IMR-90 (cell line): Measurements from ENCODE around the gene ZNF609. TPM values are rescaled to one million over a fixed set of nuclear protein-coding genes. Genes with fewer than 3 reads are reported as not detected.

Experiments used
- ATAC-seq: fragments of 200-7000 bp; cut with Tn5 transposase; 2 replicates; pipeline ENCODE4 v1.9.1; 2020; ENCODE audit warnings: low read depth, mild to moderate bottlenecking, moderate library complexity
- BruUV-seq: library from RNA; stranded (reverse); fragments of 400-500 nt; replicated peaks from 2 replicates; lab custom pipeline; 2021; lab: Mats Ljungman, UMichigan
- CTCF ChIA-PET: fragments of 300-600 bp; formaldehyde crosslinking; extraction: SDS; loops from one replicate; lab custom pipeline; 2021; ENCODE audit warnings: antibody characterized with exemption; lab: Yijun Ruan, JAX
- POLR2A ChIA-PET: fragments of 300-600 bp; sonication (Branson Sonifier 250); formaldehyde crosslinking; loops from one replicate; lab custom pipeline; 2022; ENCODE audit warnings: antibody characterized with exemption; ENCODE audit not compliant: unreplicated experiment; lab: Charles Lee
- DNase-seq: peaks from one replicate; pipeline ENCODE4 v3.0.0; 2013
- H2AFZ ChIP-seq: replicated peaks from 2 replicates; pipeline ENCODE3; 2013; ENCODE audit warnings: low read length, mild to moderate bottlenecking; ENCODE audit not compliant: poor library complexity
- H2AK5ac ChIP-seq: 2 replicates; pipeline ENCODE4 v1.6.1; 2013; ENCODE audit warnings: low read depth, low read length, inconsistent platforms
- H2AK9ac ChIP-seq: replicated peaks from 2 replicates; pipeline ENCODE3; 2013; ENCODE audit warnings: mild to moderate bottlenecking, low read depth, low read length, moderate library complexity; ENCODE audit not compliant: poor library complexity
- H2BK120ac ChIP-seq: 2 replicates; pipeline ENCODE4 v1.6.1; 2013; ENCODE audit warnings: low read depth, low read length, inconsistent platforms
- H2BK15ac ChIP-seq: 3 replicates; pipeline ENCODE4 v1.6.1; 2013; ENCODE audit warnings: low read depth, low read length, inconsistent platforms
- H2BK20ac ChIP-seq: 2 replicates; pipeline ENCODE4 v1.6.1; 2013; ENCODE audit warnings: low read depth, mild to moderate bottlenecking, inconsistent platforms, low read length, moderate library complexity
- H2BK5ac ChIP-seq: 2 replicates; pipeline ENCODE4 v1.6.1; 2013; ENCODE audit warnings: mild to moderate bottlenecking, low read depth, low read length, inconsistent platforms; ENCODE audit not compliant: poor library complexity, severe bottlenecking
- H3K14ac ChIP-seq: replicated peaks from 2 replicates; pipeline ENCODE4 v1.6.1; 2013; ENCODE audit warnings: low read depth, low read length, inconsistent platforms
- H3K18ac ChIP-seq: 2 replicates; pipeline ENCODE4 v1.6.1; 2013; ENCODE audit warnings: low read depth, low read length, control low read depth
- H3K23ac ChIP-seq: 2 replicates; pipeline ENCODE4 v1.6.1; 2013; ENCODE audit warnings: low read depth, low read length, inconsistent platforms
- H3K27ac ChIP-seq: 2 replicates; pipeline ENCODE4 v1.5.1; 2013; ENCODE audit warnings: mild to moderate bottlenecking, control low read depth, low read length; ENCODE audit not compliant: insufficient read depth
- H3K27me3 ChIP-seq: 2 replicates; pipeline ENCODE4 v1.6.1; 2013; ENCODE audit warnings: low read length; ENCODE audit not compliant: control insufficient read depth, insufficient read depth
- H3K36me3 ChIP-seq: 2 replicates; pipeline ENCODE4 v1.6.1; 2013; ENCODE audit warnings: low read length, mixed read lengths; ENCODE audit not compliant: control insufficient read depth, insufficient read depth
- H3K4ac ChIP-seq: 2 replicates; pipeline ENCODE4 v1.6.1; 2013; ENCODE audit warnings: low read depth, low read length, inconsistent platforms
- H3K4me1 ChIP-seq: 2 replicates; pipeline ENCODE4 v1.6.1; 2013; ENCODE audit warnings: low read length, mixed read lengths; ENCODE audit not compliant: control insufficient read depth, insufficient read depth
- H3K4me2 ChIP-seq: 2 replicates; pipeline ENCODE4 v1.6.1; 2013; ENCODE audit warnings: low read depth, mild to moderate bottlenecking, control low read depth, low read length, moderate library complexity
- H3K4me3 ChIP-seq: 2 replicates; pipeline ENCODE4 v1.5.1; 2013; ENCODE audit warnings: low read depth, mild to moderate bottlenecking, control low read depth, low read length, moderate library complexity; ENCODE audit not compliant: insufficient read depth
- H3K56ac ChIP-seq: 2 replicates; pipeline ENCODE4 v1.6.1; 2013; ENCODE audit warnings: low read length, inconsistent platforms; ENCODE audit not compliant: insufficient read depth; ENCODE audit errors: extremely low read depth
- H3K79me1 ChIP-seq, 2 experiments: 2 replicates each; pipeline ENCODE4 v1.6.1; 2013; ENCODE audit warnings: low read length in 2 of 2, inconsistent platforms in 1 of 2, low read depth in 1 of 2
- H3K9ac ChIP-seq: 2 replicates; pipeline ENCODE4 v1.6.1; 2013; ENCODE audit warnings: low read depth, low read length, control low read depth
- H3K9me1 ChIP-seq: 2 replicates; pipeline ENCODE4 v1.6.1; 2013; ENCODE audit warnings: low read length, inconsistent platforms; ENCODE audit not compliant: insufficient read depth
- H3K9me3 ChIP-seq: 2 replicates; pipeline ENCODE4 v1.6.1; 2013; ENCODE audit warnings: low read length; ENCODE audit not compliant: control insufficient read depth, insufficient read depth
- H4K20me1 ChIP-seq: 2 replicates; pipeline ENCODE4 v1.6.1; 2013; ENCODE audit warnings: low read length, inconsistent platforms; ENCODE audit not compliant: insufficient read depth
- H4K5ac ChIP-seq: 2 replicates; pipeline ENCODE4 v1.6.1; 2013; ENCODE audit warnings: mild to moderate bottlenecking, low read depth, low read length, control low read depth
- H4K8ac ChIP-seq, 2 experiments: 2 replicates each; pipeline ENCODE4 v1.6.1; 2013; ENCODE audit warnings: low read depth in 2 of 2, low read length in 2 of 2, control low read depth in 1 of 2, inconsistent platforms in 1 of 2
- H4K91ac ChIP-seq: 2 replicates; pipeline ENCODE4 v1.6.1; 2013; ENCODE audit warnings: low read depth, low read length, inconsistent platforms; ENCODE audit not compliant: insufficient read depth
- BHLHE40 ChIP-seq: fragments of 150-350 bp; IDR thresholded peaks from 2 replicates; pipeline ENCODE4 v1.6.1; 2016; ENCODE audit warnings: mild to moderate bottlenecking, low read depth, low read length
- CHD1 ChIP-seq: IDR thresholded peaks from 2 replicates; pipeline ENCODE4 v1.6.1; 2012; ENCODE audit warnings: low read depth, low read length, improper control_type of control experiment
- CTCF ChIP-seq: conservative IDR thresholded peaks from 2 replicates; pipeline ENCODE4 v1.5.1; 2012; ENCODE audit warnings: mild to moderate bottlenecking, low read depth, low read length, improper control_type of control experiment
- ELK1 ChIP-seq: fragments of 150-350 bp; IDR thresholded peaks from 2 replicates; pipeline ENCODE4 v1.6.1; 2016; ENCODE audit warnings: low read depth, mild to moderate bottlenecking, low read length, moderate library complexity, borderline replicate concordance
- RAD21 ChIP-seq: IDR thresholded peaks from 2 replicates; pipeline ENCODE4 v1.6.1; 2012; ENCODE audit warnings: low read length, improper control_type of control experiment
- RCOR1 ChIP-seq: IDR thresholded peaks from 2 replicates; pipeline ENCODE4 v1.6.1; 2012; ENCODE audit warnings: mild to moderate bottlenecking, low read length, improper control_type of control experiment; ENCODE audit not compliant: insufficient replicate concordance
- RFX5 ChIP-seq: IDR thresholded peaks from 2 replicates; pipeline ENCODE4 v1.8.0; 2012; ENCODE audit warnings: low read depth, mild to moderate bottlenecking, low read length, moderate library complexity
- USF2 ChIP-seq: fragments of 150-350 bp; IDR thresholded peaks from 2 replicates; pipeline ENCODE4 v1.6.1; 2017; ENCODE audit warnings: mild to moderate bottlenecking, antibody characterized with exemption, low read length, low read depth
- WGBS, 2 experiments: methylation state at CpG; one replicate each; pipeline versions ENCODE4 v1.1.5 to v1.1.7; 2013; ENCODE audit warnings: missing lambda C conversion rate in 2 of 2; ENCODE audit not compliant: insufficient read length in 1 of 2; ENCODE audit errors: extremely low coverage in 2 of 2; 5-methylcytosine and 5-hydroxymethylcytosine counted together
- dilution Hi-C: fragments of 300-500 bp; cut with HindIII; formaldehyde crosslinking; loops from one replicate; pipeline ENCODE4 v1.14.3; 2018; ENCODE audit warnings: low sequenced_read_pairs; ENCODE audit not compliant: unreplicated experiment
- in situ Hi-C: fragments of 300-500 bp; cut with MboI; formaldehyde crosslinking; loops from 3 replicates; pipeline ENCODE4 v1.14.3; 2019; ENCODE audit warnings: low sequenced_read_pairs, inconsistent platforms, mixed read lengths
- intact Hi-C: fragments of 100-400 bp; cut with micrococcal nuclease; formaldehyde crosslinking; loops from 2 replicates; pipeline ENCODE4 v1.10.0; 2022
- polyA plus RNA-seq, 3 experiments: library from polyadenylated mRNA; depleted of rRNA; stranded (reverse); fragments of >200 nt; gene quantifications; 2 replicates each; pipeline ENCODE4 v1.2.3, GENCODE V29; 2012; ENCODE audit warnings: low replicate concordance in 1 of 3
- total RNA-seq: library from RNA; depleted of rRNA; stranded (reverse); fragments of >200 nt; gene quantifications from 2 replicates; pipeline ENCODE4 v1.2.3, GENCODE V29; 2012

The ZNF609 gene
- total and polyA plus RNA-seq, 2 of the 4 experiments (the other 2 are of a cell fraction): 10.4 to 12.5 TPM

- H2BK20ac ChIP-seq: no peak overlapping the region
- H3K4me1 ChIP-seq: peaks cover 7% of the 10 kb centered on the region
- H3K14ac ChIP-seq: no peak overlapping the region; the same call in 1 of the 2 replicates
- no TSS peak for BruUV-seq
- H3K9ac ChIP-seq: no peak overlapping the region
- intact Hi-C loops (no loop called here), dilution Hi-C loops (no loop called here), in situ Hi-C loops (loop anchor here (25.0 kb wide), 1 partner anchor 463 kb away; no protein-coding TSS in a partner anchor)
- H3K4me2 ChIP-seq: no peak overlapping the region
- peaks cover 22 to 58% of the 10 kb centered on the region in 2 experiments for H3K79me1 ChIP-seq
- H2BK120ac ChIP-seq: no peak overlapping the region
- WGBS, 2 experiments: no CpG with 5 or more reads among the region's 1 CpG
- H4K8ac ChIP-seq: no peak overlapping the region
- no peak overlapping the region for H3K4ac ChIP-seq
- no peak overlapping the region for H2AK9ac ChIP-seq
- no peak overlapping the region for H3K4me3 ChIP-seq
- H2AFZ ChIP-seq: no peak overlapping the region
- POLR2A ChIA-PET: no interaction called here
- H3K9me3 ChIP-seq: no peaks in the 10 kb centered on the region
- no peak overlapping the region for H2AK5ac ChIP-seq
- no peak overlapping the region for H3K18ac ChIP-seq
- peaks cover 4% of the 10 kb centered on the region; the same call in 1 of the 2 replicates for H3K9me1 ChIP-seq
- TF ChIP-seq RFX5: no peak
- TF ChIP-seq USF2: no peak
- no peak for TF ChIP-seq RCOR1
- no peak for TF ChIP-seq CHD1
- TF ChIP-seq BHLHE40: no peak
- TF ChIP-seq RAD21: no peak
- TF ChIP-seq ELK1: no peak
- no peak for TF ChIP-seq CTCF
- H3K56ac ChIP-seq: no peak overlapping the region
- H4K5ac ChIP-seq: no peak overlapping the region
- no peak overlapping the region for H2BK15ac ChIP-seq
- CTCF ChIA-PET: interaction anchor here (0.7 kb wide), 1 partner anchor 55 kb away, joined by 3 read pairs; no protein-coding TSS in a partner anchor
- no peaks in the 10 kb centered on the region for H3K36me3 ChIP-seq
- H3K27me3 ChIP-seq: no peaks in the 10 kb centered on the region
- no peak overlapping the region; the same call in 1 of the 2 replicates for H3K23ac ChIP-seq
- no peak overlapping the region for H2BK5ac ChIP-seq
- ATAC-seq: no peak
- DNase-seq: no peak
- peaks cover 13% of the 10 kb centered on the region for H4K20me1 ChIP-seq
- H3K27ac ChIP-seq: no peak overlapping the region
- H4K91ac ChIP-seq: no peak overlapping the region
These were observed 190.2 kb downstream of the ZNF609 start for GRCh38 chr15:64650552-64650951.
